MCF 10A (cell line): ENCODE data around the gene SULT1C2. TPM values are rescaled to one million over a fixed set of nuclear protein-coding genes. Genes with fewer than 3 reads are reported as not detected.

Experiments
- BruUV-seq: library from RNA; stranded (reverse); fragments of 400-500 nt; replicated peaks from 2 replicates; lab custom pipeline; 2021; lab: Mats Ljungman, UMichigan
- CTCF ChIA-PET: fragments of 300-600 bp; sonication (Branson Sonifier 250); formaldehyde crosslinking; extraction: SDS; loops from one replicate; lab custom pipeline; 2021; ENCODE audit warnings: antibody characterized with exemption, inconsistent platforms; lab: Yijun Ruan, JAX
- POLR2A ChIA-PET: fragments of 300-600, 350-650 bp; sonication (Branson Sonifier 250); formaldehyde crosslinking; extraction: SDS; loops from one replicate; lab custom pipeline; 2020; ENCODE audit warnings: antibody characterized with exemption, inconsistent platforms; lab: Yijun Ruan, JAX
- DNase-seq: peaks from one replicate; pipeline ENCODE4 v3.0.0-alpha.2; 2018; ENCODE audit not compliant: unreplicated experiment
- H3K27ac Mint-ChIP-seq: one replicate; pipeline ENCODE4 v1.8.0; 2022; ENCODE audit warnings: mild to moderate bottlenecking, low read depth, mixed read lengths; ENCODE audit not compliant: unreplicated experiment
- H3K27me3 Mint-ChIP-seq: one replicate; pipeline ENCODE4 v1.8.0; 2022; ENCODE audit warnings: mixed read lengths; ENCODE audit not compliant: insufficient read depth, unreplicated experiment
- H3K36me3 Mint-ChIP-seq: one replicate; pipeline ENCODE4 v1.8.0; 2022; ENCODE audit warnings: mild to moderate bottlenecking, moderate library complexity, mixed read lengths; ENCODE audit not compliant: insufficient read depth, unreplicated experiment
- H3K4me1 Mint-ChIP-seq: one replicate; pipeline ENCODE4 v1.8.0; 2022; ENCODE audit warnings: mixed read lengths; ENCODE audit not compliant: insufficient read depth, unreplicated experiment
- H3K4me3 Mint-ChIP-seq: one replicate; pipeline ENCODE4 v1.8.0; 2022; ENCODE audit warnings: mild to moderate bottlenecking, moderate library complexity, mixed read lengths; ENCODE audit not compliant: unreplicated experiment
- H3K9me3 Mint-ChIP-seq: one replicate; pipeline ENCODE4 v1.8.0; 2022; ENCODE audit warnings: mixed read lengths; ENCODE audit not compliant: unreplicated experiment
- CTCF ChIP-seq: fragments of 200-600 bp; IDR thresholded peaks from one replicate; pipeline ENCODE4 v1.8.0; 2022; ENCODE audit warnings: antibody characterized with exemption, mild to moderate bottlenecking; ENCODE audit not compliant: unreplicated experiment
- intact Hi-C: fragments of 100-400 bp; cut with micrococcal nuclease; formaldehyde crosslinking; loops from 2 replicates; pipeline ENCODE4 v1.14.1; 2022
- total RNA-seq: library from RNA; stranded (reverse); gene quantifications from 2 replicates; pipeline ENCODE4 v1.2.3, GENCODE V29; 2022

Gene SULT1C2
- total RNA-seq, 1 experiment from 2014 or later = not detected

GRCh38 chr2:108244667-108245414, 43.9 kb upstream of the SULT1C2 start:
- no peaks in the 10 kb centered on the region for H3K36me3 Mint-ChIP-seq
- ChIA-PET CTCF (interaction anchor here (0.6 kb wide), 1 partner anchor 125 kb away, joined by 3 read pairs; no protein-coding TSS in a partner anchor), POLR2A (interaction anchor here (1.3 kb wide), 1 partner anchor 8 kb away, joined by 4 read pairs; no protein-coding TSS in a partner anchor)
- no peak overlapping the region for H3K4me3 Mint-ChIP-seq
- no peaks in the 10 kb centered on the region for H3K27me3 Mint-ChIP-seq
- no TSS peak for BruUV-seq
- no peaks in the 10 kb centered on the region for H3K4me1 Mint-ChIP-seq
- no peak for TF ChIP-seq CTCF
- no peaks in the 10 kb centered on the region for H3K9me3 Mint-ChIP-seq
- DNase-seq = no peak
- H3K27ac Mint-ChIP-seq = no peak overlapping the region
- intact Hi-C loops = no loop called here

- H3K9me3 Mint-ChIP-seq = no peaks in the 10 kb centered on the region
- CTCF ChIA-PET = interaction anchor here (0.6 kb wide), 2 partner anchors 36 to 774 kb away, joined by 3 read pairs; partner anchors contain the start of gene SULT1C2
These were observed 35.6 kb upstream of the SULT1C2 start for GRCh38 chr2:108253106-108253505.

GRCh38 chr2:108257757-108258331, 30.9 kb upstream of the SULT1C2 start:
- no peaks in the 10 kb centered on the region for H3K9me3 Mint-ChIP-seq
- no peaks in the 10 kb centered on the region for H3K4me1 Mint-ChIP-seq
- CTCF ChIA-PET = no interaction called here
- no peaks in the 10 kb centered on the region for H3K27me3 Mint-ChIP-seq
- H3K36me3 Mint-ChIP-seq = no peaks in the 10 kb centered on the region
- DNase-seq = no peak
- no peak overlapping the region for H3K4me3 Mint-ChIP-seq
- H3K27ac Mint-ChIP-seq = no peak overlapping the region
- no peak for TF ChIP-seq CTCF
- BruUV-seq = no TSS peak
- intact Hi-C loops = no loop called here
- POLR2A ChIA-PET = no interaction called here

More at GRCh38 chr2:108253106-108253505, 35.6 kb upstream of the SULT1C2 start:
- TF ChIP-seq CTCF = no peak
- Mint-ChIP-seq H3K27ac (no peak overlapping the region), H3K27me3 (no peaks in the 10 kb centered on the region), H3K4me3 (no peak overlapping the region), H3K4me1 (no peaks in the 10 kb centered on the region), H3K36me3 (no peaks in the 10 kb centered on the region)
- POLR2A ChIA-PET = interaction anchor here (1.2 kb wide), 1 partner anchor 9 kb away, joined by 4 read pairs; no protein-coding TSS in a partner anchor
- BruUV-seq = no TSS peak
- intact Hi-C loops = no loop called here
- no peak for DNase-seq

- TF ChIP-seq CTCF = no peak
- BruUV-seq = no TSS peak
- peaks cover 3% of the 10 kb centered on the region for H3K36me3 Mint-ChIP-seq
- no peaks in the 10 kb centered on the region for H3K9me3 Mint-ChIP-seq
- ChIA-PET CTCF (no interaction called here), POLR2A (no interaction called here)
- H3K4me1 Mint-ChIP-seq = no peaks in the 10 kb centered on the region
- no peak for DNase-seq
- H3K27me3 Mint-ChIP-seq = no peaks in the 10 kb centered on the region
- H3K4me3 Mint-ChIP-seq = no peak overlapping the region
- intact Hi-C loops = no loop called here
- H3K27ac Mint-ChIP-seq = no peak overlapping the region
These were observed 27.9 kb upstream of the SULT1C2 start for GRCh38 chr2:108260773-108261172.
